ENCODE measurements around the gene JKAMP.

Gene JKAMP

DNA sequence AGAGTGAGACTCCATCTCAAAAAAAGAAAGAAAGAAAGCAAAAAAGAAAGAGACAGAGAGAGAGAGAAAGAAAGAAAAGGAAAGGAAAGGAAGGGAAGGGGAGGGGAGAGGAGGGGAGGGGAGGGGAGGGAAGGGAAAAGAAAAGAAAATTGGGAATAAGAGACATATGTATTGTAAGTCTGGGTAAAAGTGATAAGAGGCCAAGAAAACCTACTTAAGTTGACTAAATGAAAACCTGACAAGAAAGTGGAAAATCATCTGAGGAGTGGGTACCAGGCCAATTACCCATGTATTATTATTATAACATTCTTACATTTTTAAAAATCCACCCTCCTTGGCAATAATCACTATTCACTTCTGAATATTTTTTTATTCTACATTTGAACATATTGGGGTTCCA lies 46.0 kb downstream of the JKAMP start:
- no peak overlapping the region for H3K4me3 ChIP-seq (ENCODE audit: low read length)
- DNase-seq (ENCODE audit: low read depth, low spot score), result no peak

DNA sequence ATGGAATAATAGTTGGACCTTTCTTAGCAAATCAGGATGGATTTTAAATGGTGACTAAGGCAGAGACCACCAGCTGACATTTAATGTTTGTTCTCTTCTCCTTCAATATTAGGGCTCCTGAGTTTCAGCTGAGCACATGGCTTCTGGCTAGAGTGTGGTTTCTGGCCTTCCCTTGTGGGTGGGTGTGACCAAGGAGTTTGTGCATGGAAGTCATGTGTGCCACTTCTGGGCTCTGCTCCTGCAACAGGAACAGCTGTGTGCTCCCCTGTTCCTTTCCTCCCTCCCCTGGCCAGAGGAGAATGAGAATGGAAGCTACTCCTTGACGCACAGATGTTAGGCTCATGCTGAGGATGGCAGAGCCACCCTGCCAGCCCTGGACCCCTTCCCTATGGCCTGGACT lies 48.1 kb downstream of the JKAMP start:
- no peak overlapping the region for H3K4me3 ChIP-seq (ENCODE audit: low read length)
- DNase-seq (ENCODE audit: low read depth, low spot score), result no peak

DNA sequence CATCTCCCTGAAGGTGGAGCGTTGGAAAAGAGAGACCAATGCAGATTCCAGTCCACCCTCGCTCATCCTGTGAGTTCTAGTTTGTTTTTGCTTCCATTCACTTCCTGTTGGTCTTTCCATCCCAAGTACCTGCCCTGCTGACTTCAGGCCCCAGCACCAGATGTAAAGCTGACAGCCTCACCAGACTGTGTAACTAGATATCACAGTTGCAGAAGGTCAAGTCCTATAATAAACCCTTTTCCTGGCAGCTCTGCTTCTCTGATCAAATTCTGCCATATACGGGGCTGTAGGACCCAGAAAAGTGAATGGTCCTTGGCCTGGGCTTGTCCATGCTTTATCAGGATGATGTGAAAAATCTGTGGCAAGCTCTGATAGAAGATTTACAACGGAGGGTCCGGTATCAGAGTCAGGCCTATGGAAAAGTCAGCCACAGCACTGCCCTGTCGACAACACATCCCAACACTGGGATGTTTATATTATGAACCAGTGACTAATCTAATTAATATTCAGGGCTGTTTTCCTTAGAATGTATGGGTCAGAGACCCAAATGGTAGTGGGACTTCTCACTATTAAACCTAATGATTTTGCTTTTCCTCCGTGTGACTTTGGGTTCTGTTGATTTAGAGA lies 50.2 kb downstream of the JKAMP start:
- DNase-seq (ENCODE audit: low read depth, low spot score), result no peak
- no peak overlapping the region for H3K4me3 ChIP-seq (ENCODE audit: low read length)

DNA sequence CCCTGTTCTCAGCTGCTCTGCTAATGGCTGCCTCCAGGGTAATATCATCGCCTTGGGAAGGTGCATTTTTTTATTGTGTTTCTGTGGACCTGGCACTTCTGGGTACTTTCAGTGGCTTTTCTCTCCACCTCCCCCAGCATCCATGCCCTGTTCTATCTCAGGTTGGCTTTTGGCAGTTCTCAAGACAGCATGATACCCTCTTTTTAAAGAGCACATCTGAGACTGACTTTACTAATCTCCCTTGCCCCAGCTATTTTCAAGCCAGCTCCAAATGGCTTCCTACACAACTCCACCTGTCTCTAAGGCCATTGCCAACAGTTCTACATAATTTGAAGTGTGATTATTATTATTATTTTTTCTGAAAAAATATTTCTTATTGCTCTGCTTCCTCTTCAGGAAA lies 53.2 kb downstream of the JKAMP start:
- H3K4me3 ChIP-seq (ENCODE audit: low read length), result no peak overlapping the region
- DNase-seq (ENCODE audit: low read depth, low spot score), result no peak

DNA sequence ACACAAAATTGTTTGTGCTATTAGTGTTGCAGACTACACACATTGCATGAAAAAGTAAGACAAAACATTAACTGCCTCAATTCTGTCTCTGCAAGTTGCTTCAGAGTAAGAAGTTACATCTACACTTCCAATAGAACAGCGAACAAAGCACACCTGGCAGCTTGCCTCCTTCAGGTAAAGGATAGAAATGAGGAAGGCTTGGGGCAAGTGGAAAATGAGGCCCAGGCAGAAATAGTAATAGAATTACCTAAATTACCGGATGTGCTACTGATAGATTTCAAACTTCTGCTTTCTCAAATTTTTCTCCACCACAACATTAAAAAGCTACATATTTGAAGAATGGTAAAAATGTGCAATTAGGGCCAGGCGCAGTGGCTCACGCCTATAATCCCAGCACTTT lies 54.6 kb downstream of the JKAMP start:
- no peak for DNase-seq (ENCODE audit: low read depth, low spot score)
- H3K4me3 ChIP-seq (ENCODE audit: low read length), result no peak overlapping the region

DNA sequence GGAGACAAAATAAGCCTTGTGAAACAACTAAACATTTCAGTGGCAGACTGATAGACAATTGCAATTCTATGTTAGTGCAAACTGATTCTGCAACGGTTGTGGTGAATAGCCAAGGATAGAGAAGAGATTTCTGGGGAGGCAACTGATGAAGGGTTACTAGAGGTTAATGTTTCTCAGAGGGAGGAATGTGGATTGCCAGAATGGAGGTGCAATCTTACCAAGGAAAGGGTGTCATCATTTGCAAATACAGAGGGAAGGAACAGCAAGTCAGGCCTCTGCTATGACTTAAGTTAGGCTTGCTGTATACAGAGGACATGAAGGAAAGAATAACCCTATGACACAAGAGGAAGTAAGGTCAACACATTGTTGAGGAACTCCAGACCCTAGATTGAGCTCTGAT lies 56.5 kb downstream of the JKAMP start:
- H3K4me3 ChIP-seq (ENCODE audit: low read length), result no peak overlapping the region
- no peak for DNase-seq (ENCODE audit: low read depth, low spot score)

DNA sequence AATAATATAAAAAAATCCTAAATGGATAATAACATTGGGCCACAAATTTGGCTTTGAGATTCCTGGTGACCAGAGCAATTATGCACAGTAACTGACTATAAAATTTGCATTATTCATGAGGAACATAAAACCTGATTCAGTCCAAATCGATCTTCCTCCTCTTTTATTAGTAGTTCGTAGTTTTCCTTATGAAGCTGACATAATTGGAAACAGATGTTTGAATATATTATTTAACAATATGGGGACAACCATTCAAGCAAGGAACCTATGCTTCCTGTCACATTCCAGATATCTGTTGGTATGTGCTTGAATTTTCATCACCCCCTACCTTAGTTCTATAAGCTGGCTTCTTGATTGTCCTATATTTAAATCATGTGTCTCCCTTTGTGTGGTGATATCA lies 57.4 kb downstream of the JKAMP start:
- no peak overlapping the region for H3K4me3 ChIP-seq (ENCODE audit: low read length)
- DNase-seq (ENCODE audit: low read depth, low spot score), result no peak

DNA sequence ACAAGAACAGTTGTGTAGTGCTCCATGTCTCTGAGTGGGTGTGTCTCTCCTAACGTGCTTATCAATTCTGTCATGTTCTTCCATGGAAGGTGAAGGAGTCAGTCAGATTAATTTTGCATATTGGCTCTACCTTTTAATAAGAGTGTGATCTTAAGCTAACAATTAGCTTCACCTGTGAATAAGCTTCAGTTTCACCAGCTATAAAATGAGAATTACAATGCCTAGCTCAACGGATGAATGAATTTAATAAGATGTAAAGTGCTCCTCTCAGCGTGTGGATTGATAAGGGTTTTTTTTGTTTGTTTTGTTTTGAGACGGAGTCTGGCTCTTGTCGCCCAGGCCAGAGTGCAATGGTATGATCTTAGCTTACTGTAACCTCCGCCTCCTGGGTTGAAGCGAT lies 59.6 kb downstream of the JKAMP start:
- DNase-seq (ENCODE audit: low read depth, low spot score), result no peak
- no peak overlapping the region for H3K4me3 ChIP-seq (ENCODE audit: low read length)

DNA sequence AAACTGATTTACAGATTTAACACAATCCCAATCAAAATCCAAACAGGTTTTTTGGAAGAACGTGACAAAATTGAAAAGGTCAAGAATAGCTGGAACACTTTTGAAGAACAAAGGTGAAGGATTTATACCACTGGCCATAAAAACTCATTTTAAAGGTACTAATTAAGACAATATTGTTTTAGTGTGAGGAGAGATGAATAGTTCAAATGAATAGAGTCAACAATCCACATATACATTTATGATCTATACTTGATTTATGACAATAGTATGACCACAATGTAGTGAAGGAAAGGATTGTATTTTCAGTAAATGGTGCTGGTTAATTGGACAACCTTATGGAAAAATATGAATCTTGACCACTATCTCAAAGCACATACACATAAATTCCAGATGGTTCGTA lies 63.0 kb downstream of the JKAMP start:
- no peak overlapping the region for H3K4me3 ChIP-seq (ENCODE audit: low read length)
- DNase-seq (ENCODE audit: low read depth, low spot score), result no peak

Data from Jurkat, Clone E6-1 (cell line).